Hepatocyte (in vitro differentiated cells): ENCODE data around the gene LMOD1. TPM values are rescaled to one million over a fixed set of nuclear protein-coding genes. Genes with fewer than 3 reads are reported as not detected.

Source experiments
- DNase-seq: peaks from one replicate; pipeline ENCODE4 v3.0.0-alpha.2; 2016; ENCODE audit warnings: low spot score
- H2AFZ ChIP-seq: fragments of 200-600 bp; sonication (generic); 2 replicates; pipeline ENCODE4 v1.6.0; 2016; ENCODE audit warnings: antibody characterized with exemption, mild to moderate bottlenecking
- H3K27ac ChIP-seq: fragments of 200-600 bp; sonication (generic); 2 replicates; pipeline ENCODE4 v1.5.1; 2016; ENCODE audit warnings: mild to moderate bottlenecking
- H3K27me3 ChIP-seq: fragments of 200-600 bp; sonication (generic); 2 replicates; pipeline ENCODE4 v1.6.1; 2016
- H3K36me3 ChIP-seq: fragments of 200-600 bp; sonication (generic); replicated peaks from 2 replicates; pipeline ENCODE4 v1.5.1; 2016; ENCODE audit warnings: low read depth; ENCODE audit not compliant: insufficient read depth
- H3K4me1 ChIP-seq: fragments of 200-600 bp; sonication (generic); 2 replicates; pipeline ENCODE4 v1.5.1; 2016; ENCODE audit warnings: mild to moderate bottlenecking, moderate library complexity; ENCODE audit not compliant: insufficient read depth
- H3K4me2 ChIP-seq: fragments of 200-600 bp; sonication (generic); 2 replicates; pipeline ENCODE4 v1.6.0; 2016
- H3K4me3 ChIP-seq: fragments of 200-600 bp; sonication (generic); 2 replicates; pipeline ENCODE4 v1.5.1; 2016; ENCODE audit warnings: mild to moderate bottlenecking
- H3K79me2 ChIP-seq: fragments of 200-600 bp; sonication (generic); 2 replicates; pipeline ENCODE4 v1.6.0; 2017; ENCODE audit warnings: mild to moderate bottlenecking
- H3K9me2 ChIP-seq: fragments of 200-600 bp; sonication (generic); replicated peaks from 2 replicates; pipeline ENCODE4 v1.6.0; 2017; ENCODE audit warnings: mild to moderate bottlenecking; ENCODE audit not compliant: insufficient read depth
- H3K9me3 ChIP-seq: fragments of 200-600 bp; sonication (generic); 2 replicates; pipeline ENCODE4 v1.5.1; 2016; ENCODE audit warnings: low read depth, mild to moderate bottlenecking
- H4K20me1 ChIP-seq: fragments of 200-600 bp; sonication (generic); 2 replicates; pipeline ENCODE4 v1.6.0; 2016; ENCODE audit warnings: mild to moderate bottlenecking; ENCODE audit not compliant: insufficient read depth, poor library complexity, severe bottlenecking
- CTCF ChIP-seq: fragments of 200-600 bp; sonication (generic); IDR thresholded peaks from 2 replicates; pipeline ENCODE4 v1.5.1; 2016; ENCODE audit warnings: antibody characterized with exemption, mild to moderate bottlenecking; ENCODE audit not compliant: poor library complexity
- EZH2 ChIP-seq: fragments of 200-600 bp; sonication (generic); IDR thresholded peaks from 2 replicates; pipeline ENCODE4 v1.6.1; 2016; ENCODE audit warnings: antibody characterized with exemption, mild to moderate bottlenecking, borderline replicate concordance
- EZH2phosphoT487 ChIP-seq: fragments of 200-600 bp; sonication (generic); IDR thresholded peaks from one replicate; pipeline ENCODE4 v1.6.1; 2018; ENCODE audit warnings: antibody characterized with exemption, mild to moderate bottlenecking, low read depth, moderate library complexity; ENCODE audit not compliant: unreplicated experiment, severe bottlenecking
- WGBS: methylation state at CpG from one replicate; pipeline ENCODE4 v1.1.6; 2016; ENCODE audit warnings: low lambda C conversion rate; ENCODE audit errors: missing lambda C conversion rate; 5-methylcytosine and 5-hydroxymethylcytosine counted together
- polyA plus RNA-seq: library from polyadenylated mRNA; unstranded; fragments of >200 nt; fragmentation: Nextera tagmentation; extraction: Ambion mirVana; gene quantifications from 2 replicates; pipeline ENCODE4 v1.2.1, GENCODE V29; 2016
- total RNA-seq: library from RNA; depleted of rRNA; stranded (reverse); fragments of >200 nt; gene quantifications from 2 replicates; pipeline ENCODE4 v1.2.3, GENCODE V29; 2014

The LMOD1 gene
- total and polyA plus RNA-seq, 2 experiments from 2014 or later, result 6.4 to 8.7 TPM

GRCh38 chr1:201892211-201892610 is 54.1 kb downstream of the LMOD1 start:
- Histone ChIP-seq H3K9me3 (no peaks in the 10 kb centered on the region), H3K4me3 (no peak overlapping the region), H3K27ac (no peak overlapping the region), H3K36me3 (no peaks in the 10 kb centered on the region), H4K20me1 (no peaks in the 10 kb centered on the region), H3K4me2 (no peak overlapping the region), H3K9me2 (no peaks in the 10 kb centered on the region), H3K27me3 (no peaks in the 10 kb centered on the region), H2AFZ (no peak overlapping the region), H3K79me2 (no peaks in the 10 kb centered on the region), H3K4me1 (peaks cover 9% of the 10 kb centered on the region)
- TF ChIP-seq EZH2phosphoT487 (no peak), CTCF (no peak), EZH2 (no peak)
- WGBS, result 94% methylated on average over 6 of the region's 6 CpGs
- no peak for DNase-seq

DNA sequence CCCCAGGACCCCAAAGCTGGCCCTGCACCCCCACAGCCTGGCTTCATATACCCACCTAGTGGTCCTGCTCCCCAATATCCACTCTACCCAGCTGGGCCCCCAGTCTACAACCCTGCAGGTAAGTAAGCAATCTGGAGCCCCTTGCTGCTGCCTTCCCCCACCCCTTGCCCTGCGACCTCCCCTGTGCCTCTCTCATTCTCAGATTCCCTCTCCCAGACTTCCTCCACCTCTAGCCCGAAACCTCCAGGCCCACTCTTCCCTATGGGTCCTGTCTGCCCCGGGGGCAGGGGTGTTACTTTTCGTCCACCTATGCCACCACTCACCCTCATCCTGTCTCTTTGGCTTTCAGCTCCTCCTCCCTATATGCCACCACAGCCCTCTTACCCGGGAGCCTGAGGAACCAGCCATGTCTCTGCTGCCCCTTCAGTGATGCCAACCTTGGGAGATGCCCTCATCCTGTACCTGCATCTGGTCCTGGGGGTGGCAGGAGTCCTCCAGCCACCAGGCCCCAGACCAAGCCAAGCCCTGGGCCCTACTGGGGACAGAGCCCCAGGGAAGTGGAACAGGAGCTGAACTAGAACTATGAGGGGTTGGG is 54.8 kb downstream of the LMOD1 start:
- H3K9me3 ChIP-seq, result no peaks in the 10 kb centered on the region
- H3K36me3 ChIP-seq, result no peaks in the 10 kb centered on the region
- no peaks in the 10 kb centered on the region for H4K20me1 ChIP-seq
- no peak for DNase-seq
- no peaks in the 10 kb centered on the region for H3K79me2 ChIP-seq
- no peak overlapping the region for H2AFZ ChIP-seq
- H3K4me2 ChIP-seq, result no peak overlapping the region
- no peak overlapping the region for H3K27ac ChIP-seq
- no peak overlapping the region for H3K4me3 ChIP-seq
- no peaks in the 10 kb centered on the region for H3K9me2 ChIP-seq
- WGBS, result 92% methylated on average over 5 of the region's 5 CpGs
- H3K4me1 ChIP-seq, result peaks cover 9% of the 10 kb centered on the region
- no peak for TF ChIP-seq EZH2
- no peak for TF ChIP-seq CTCF
- no peak for TF ChIP-seq EZH2phosphoT487
- H3K27me3 ChIP-seq, result no peaks in the 10 kb centered on the region

- Histone ChIP-seq H3K4me2 (no peak overlapping the region), H3K27ac (no peak overlapping the region), H3K4me3 (no peak overlapping the region), H3K27me3 (no peaks in the 10 kb centered on the region), H3K4me1 (peaks cover 9% of the 10 kb centered on the region), H3K79me2 (no peaks in the 10 kb centered on the region), H2AFZ (no peak overlapping the region), H3K9me3 (no peaks in the 10 kb centered on the region), H4K20me1 (no peaks in the 10 kb centered on the region), H3K9me2 (no peaks in the 10 kb centered on the region), H3K36me3 (no peaks in the 10 kb centered on the region)
- TF ChIP-seq EZH2phosphoT487 (no peak), CTCF (no peak), EZH2 (no peak)
- DNase-seq, result no peak
- WGBS, result 93% methylated on average over 3 of the region's 3 CpGs
These were observed 55.4 kb downstream of the LMOD1 start for GRCh38 chr1:201890806-201891450.
